GM12878 (cell line): ENCODE measurements around the gene SPTLC2.

Experiments used
- CTCF ChIP-seq, 3 experiments: IDR thresholded peaks in 2 of 3; conservative IDR thresholded peaks in 1 of 3; 2 replicates each; pipeline ENCODE4 v1.5.1; 2011; ENCODE audit warnings: low read depth in 3 of 3, low read length in 3 of 3, mild to moderate bottlenecking in 3 of 3, control low read depth in 2 of 3, moderate library complexity in 2 of 3, inconsistent platforms in 1 of 3, mixed read lengths in 1 of 3; ENCODE audit not compliant: control insufficient read depth in 2 of 3, insufficient read depth in 1 of 3; ENCODE audit errors: extremely low read depth in 1 of 3
- EP300 ChIP-seq, 2 experiments: fragments of 150-350 bp in 1 of 2; IDR thresholded peaks; 2 replicates each; pipeline ENCODE4 v1.6.1; 2011 to 2012; ENCODE audit warnings: low read depth in 2 of 2, low read length in 2 of 2, borderline replicate concordance in 1 of 2, improper control_type of control experiment in 1 of 2, inconsistent platforms in 1 of 2; ENCODE audit not compliant: control insufficient read depth in 1 of 2
- RFX5 ChIP-seq: IDR thresholded peaks from 2 replicates; pipeline ENCODE4 v1.6.1; 2011; ENCODE audit warnings: low read depth, low read length, improper control_type of control experiment
- SP1 ChIP-seq: IDR thresholded peaks from one replicate; pipeline ENCODE4 v1.6.1; 2011; ENCODE audit warnings: low read depth, low read length
- YY1 ChIP-seq: IDR thresholded peaks from 2 replicates; pipeline ENCODE4 v1.6.1; 2011; ENCODE audit warnings: low read depth, mild to moderate bottlenecking, low read length
- TF ChIP-seq, protein P1 (sequence below): fragments of 450-650 bp; IDR thresholded peaks from 2 replicates; pipeline ENCODE4 v1.6.1; 2016; ENCODE audit warnings: mild to moderate bottlenecking
- TF ChIP-seq, protein P2 (sequence below): fragments of 150-350 bp; IDR thresholded peaks from 2 replicates; pipeline ENCODE4 v1.6.1; 2016; ENCODE audit warnings: low read depth, low read length

GRCh38 chr14:77638771-77639171 lies 22.3 kb upstream of the SPTLC2 start:
- TF ChIP-seq CTCF (IDR thresholded peaks at IDR 0.05 in 2 of 3, conservative IDR thresholded peaks at IDR 0.05 in 1 of 3; ENCODE audit: control insufficient read depth in 2 of 3, extremely low read depth in 1 of 3, insufficient read depth in 1 of 3, low read depth in 3 of 3, low read length in 3 of 3), result no peak
- no peak for TF ChIP-seq YY1
- no peak for TF ChIP-seq EP300 (IDR thresholded peaks at IDR 0.05; ENCODE audit: borderline replicate concordance in 1 of 2, control insufficient read depth in 1 of 2, low read depth in 2 of 2, low read length in 2 of 2)
- no peak for TF ChIP-seq SP1
- TF ChIP-seq, protein P1, sequence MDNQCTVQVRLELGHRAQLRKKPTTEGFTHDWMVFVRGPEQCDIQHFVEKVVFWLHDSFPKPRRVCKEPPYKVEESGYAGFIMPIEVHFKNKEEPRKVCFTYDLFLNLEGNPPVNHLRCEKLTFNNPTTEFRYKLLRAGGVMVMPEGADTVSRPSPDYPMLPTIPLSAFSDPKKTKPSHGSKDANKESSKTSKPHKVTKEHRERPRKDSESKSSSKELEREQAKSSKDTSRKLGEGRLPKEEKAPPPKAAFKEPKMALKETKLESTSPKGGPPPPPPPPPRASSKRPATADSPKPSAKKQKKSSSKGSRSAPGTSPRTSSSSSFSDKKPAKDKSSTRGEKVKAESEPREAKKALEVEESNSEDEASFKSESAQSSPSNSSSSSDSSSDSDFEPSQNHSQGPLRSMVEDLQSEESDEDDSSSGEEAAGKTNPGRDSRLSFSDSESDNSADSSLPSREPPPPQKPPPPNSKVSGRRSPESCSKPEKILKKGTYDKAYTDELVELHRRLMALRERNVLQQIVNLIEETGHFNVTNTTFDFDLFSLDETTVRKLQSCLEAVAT, result no peak
- TF ChIP-seq, protein P2, sequence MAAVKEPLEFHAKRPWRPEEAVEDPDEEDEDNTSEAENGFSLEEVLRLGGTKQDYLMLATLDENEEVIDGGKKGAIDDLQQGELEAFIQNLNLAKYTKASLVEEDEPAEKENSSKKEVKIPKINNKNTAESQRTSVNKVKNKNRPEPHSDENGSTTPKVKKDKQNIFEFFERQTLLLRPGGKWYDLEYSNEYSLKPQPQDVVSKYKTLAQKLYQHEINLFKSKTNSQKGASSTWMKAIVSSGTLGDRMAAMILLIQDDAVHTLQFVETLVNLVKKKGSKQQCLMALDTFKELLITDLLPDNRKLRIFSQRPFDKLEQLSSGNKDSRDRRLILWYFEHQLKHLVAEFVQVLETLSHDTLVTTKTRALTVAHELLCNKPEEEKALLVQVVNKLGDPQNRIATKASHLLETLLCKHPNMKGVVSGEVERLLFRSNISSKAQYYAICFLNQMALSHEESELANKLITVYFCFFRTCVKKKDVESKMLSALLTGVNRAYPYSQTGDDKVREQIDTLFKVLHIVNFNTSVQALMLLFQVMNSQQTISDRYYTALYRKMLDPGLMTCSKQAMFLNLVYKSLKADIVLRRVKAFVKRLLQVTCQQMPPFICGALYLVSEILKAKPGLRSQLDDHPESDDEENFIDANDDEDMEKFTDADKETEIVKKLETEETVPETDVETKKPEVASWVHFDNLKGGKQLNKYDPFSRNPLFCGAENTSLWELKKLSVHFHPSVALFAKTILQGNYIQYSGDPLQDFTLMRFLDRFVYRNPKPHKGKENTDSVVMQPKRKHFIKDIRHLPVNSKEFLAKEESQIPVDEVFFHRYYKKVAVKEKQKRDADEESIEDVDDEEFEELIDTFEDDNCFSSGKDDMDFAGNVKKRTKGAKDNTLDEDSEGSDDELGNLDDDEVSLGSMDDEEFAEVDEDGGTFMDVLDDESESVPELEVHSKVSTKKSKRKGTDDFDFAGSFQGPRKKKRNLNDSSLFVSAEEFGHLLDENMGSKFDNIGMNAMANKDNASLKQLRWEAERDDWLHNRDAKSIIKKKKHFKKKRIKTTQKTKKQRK, result no peak
- no peak for TF ChIP-seq RFX5
